Glomerular endothelial cell (primary cell): ENCODE data around the gene THBS4. TPM values are rescaled to one million over a fixed set of nuclear protein-coding genes. Genes with fewer than 3 reads are reported as not detected.

Experiments used
- DNase-seq: peaks from one replicate; pipeline ENCODE4 v3.0.0-alpha.2; 2011; ENCODE audit warnings: low read depth, low spot score; ENCODE audit errors: extremely low read depth
- total RNA-seq: library from RNA; depleted of rRNA; stranded (reverse); fragments of >200 nt; gene quantifications from 2 replicates; pipeline ENCODE4 v1.2.3, GENCODE V29; 2015

Gene THBS4
- total RNA-seq, 1 donor from 2014 or later, result 0.18 TPM

DNA sequence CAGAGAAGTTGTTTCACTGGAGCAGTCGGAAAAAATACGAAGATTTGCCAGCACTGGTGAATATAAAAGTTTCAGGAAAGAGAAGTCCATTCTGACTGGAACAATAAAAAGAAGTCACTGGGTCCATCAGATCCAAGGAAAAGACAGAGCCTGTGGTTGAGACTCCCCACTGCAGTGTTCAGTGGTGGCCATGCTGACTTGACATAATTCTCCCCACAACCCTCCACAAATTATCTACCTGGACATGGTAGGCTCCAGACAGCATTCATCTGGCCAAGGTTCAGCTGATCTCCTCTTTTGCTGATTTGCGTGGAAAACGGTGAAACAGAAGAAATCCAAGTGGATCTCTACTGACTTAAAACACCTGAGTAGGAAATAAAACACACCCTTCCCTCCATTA, 8.0 kb downstream of the THBS4 start:
- no peak for DNase-seq

DNA sequence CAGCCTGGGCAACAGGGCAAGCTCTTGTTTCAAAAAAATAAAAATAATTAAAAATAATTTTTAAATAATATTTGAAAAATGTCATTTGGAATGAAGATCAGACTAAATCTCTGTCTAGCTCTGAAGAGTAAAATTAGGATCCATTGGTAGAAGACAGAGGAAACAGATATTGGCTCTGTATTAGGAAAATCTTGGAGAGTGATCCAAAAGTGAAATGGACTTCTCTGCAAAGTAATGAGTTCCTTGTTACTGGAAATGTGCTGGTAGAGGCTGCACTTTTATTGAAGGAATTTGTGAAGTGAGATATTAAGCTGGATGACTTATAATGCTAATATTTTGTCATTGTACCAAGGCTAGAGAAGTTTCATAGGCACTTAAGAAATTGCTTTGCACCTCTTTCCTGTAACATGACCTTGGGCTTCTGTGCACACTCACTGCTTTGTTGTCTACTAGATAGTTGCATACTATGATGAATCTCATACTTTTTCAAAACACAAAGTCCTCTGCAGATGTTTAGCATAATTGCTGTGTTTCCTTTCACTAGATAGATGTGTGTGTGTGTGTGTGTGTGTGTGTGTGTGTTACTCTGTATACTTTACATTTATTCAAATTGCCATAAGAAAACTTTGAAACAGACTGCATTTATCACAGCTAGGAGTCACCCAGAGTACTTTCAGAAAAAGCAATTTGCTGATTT, 13.1 kb downstream of the THBS4 start:
- DNase-seq, result no peak

DNA sequence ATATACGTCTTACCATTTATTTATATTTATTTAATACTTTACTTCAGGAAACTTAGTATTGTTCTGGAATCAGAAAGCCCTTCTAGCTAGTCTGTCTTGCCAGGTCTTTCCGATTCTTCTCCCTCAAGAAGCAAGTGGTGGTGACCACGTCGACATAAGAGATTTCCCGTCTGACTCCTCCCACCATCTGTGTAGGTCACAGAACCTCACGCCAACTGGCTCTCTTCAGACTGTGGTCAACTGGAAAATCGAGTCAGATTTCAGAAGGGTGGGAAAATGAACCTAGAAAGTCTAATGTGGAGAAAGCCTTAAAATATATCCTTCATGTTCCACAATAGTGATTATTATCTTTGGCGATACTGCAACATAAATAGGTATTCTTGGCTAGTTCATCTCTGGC, 17.3 kb downstream of the THBS4 start:
- no peak for DNase-seq

GRCh38 chr5:80054682-80055081, 19.5 kb downstream of the THBS4 start:
- no peak for DNase-seq

DNA sequence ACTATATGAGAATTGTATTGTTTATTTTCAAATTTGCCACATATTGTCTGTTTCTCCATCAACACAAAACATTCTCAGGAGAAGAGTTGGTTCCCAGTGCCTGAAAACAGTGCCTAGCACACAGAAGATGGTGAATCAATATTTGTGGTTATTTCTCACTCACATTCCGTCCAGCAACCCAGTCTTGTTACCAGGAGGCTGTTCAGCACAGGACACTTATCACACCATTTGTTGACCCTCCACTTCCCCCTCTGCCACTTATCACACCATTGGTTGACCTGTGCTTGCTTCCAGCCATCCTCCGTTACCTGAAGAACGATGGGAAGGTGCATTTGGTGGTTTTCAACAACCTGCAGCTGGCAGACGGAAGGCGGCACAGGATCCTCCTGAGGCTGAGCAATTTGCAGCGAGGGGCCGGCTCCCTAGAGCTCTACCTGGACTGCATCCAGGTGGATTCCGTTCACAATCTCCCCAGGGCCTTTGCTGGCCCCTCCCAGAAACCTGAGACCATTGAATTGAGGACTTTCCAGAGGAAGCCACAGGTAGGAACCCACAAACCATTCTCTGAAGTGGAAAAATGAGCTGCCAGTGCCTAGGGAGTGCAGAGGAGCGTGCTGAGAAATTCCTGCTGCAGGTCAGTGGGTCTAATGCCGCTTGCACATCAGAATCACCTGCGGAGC, 20.5 kb downstream of the THBS4 start:
- no peak for DNase-seq

- DNase-seq, result no peak
Observed at GRCh38 chr5:80057099-80057498, 22.0 kb downstream of the THBS4 start.

DNA sequence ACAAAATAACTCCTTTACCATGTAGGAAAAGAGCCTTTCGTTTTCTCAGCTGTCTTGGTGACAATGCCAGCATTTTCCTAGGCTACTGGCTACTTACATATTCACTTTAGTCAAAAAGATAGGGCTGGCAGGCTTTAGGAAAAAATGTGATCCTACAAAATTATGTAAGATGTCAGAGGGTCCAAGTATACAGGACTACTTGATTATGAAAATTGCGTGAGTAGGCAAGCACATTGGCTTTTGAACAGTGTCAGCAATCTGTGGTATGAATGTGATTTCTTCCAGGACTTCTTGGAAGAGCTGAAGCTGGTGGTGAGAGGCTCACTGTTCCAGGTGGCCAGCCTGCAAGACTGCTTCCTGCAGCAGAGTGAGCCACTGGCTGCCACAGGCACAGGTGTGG, 22.8 kb downstream of the THBS4 start:
- no peak for DNase-seq

DNA sequence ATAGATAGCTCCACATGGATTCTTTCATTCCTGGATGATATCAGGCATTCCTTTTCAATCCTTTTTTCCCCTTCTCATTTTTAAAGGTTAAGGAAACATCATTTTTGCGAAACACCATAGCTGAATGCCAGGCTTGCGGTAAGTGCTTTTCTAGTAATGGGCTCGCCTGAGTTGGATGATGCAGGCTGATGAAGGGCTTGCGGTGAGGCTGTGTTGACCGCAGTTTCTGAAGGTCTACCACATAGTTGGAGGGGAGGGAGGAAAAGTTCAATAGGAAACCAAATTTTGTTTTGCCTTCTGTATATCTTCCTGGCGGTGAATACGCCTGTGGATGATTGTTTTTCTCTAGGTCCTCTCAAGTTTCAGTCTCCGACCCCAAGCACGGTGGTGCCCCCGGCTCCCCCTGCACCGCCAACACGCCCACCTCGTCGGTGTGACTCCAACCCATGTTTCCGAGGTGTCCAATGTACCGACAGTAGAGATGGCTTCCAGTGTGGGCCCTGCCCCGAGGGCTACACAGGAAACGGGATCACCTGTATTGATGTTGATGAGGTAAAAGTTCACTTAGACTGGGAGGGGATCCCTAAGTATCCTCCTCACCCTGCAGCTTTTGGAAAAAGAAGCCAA, 24.3 kb downstream of the THBS4 start:
- no peak for DNase-seq

DNA sequence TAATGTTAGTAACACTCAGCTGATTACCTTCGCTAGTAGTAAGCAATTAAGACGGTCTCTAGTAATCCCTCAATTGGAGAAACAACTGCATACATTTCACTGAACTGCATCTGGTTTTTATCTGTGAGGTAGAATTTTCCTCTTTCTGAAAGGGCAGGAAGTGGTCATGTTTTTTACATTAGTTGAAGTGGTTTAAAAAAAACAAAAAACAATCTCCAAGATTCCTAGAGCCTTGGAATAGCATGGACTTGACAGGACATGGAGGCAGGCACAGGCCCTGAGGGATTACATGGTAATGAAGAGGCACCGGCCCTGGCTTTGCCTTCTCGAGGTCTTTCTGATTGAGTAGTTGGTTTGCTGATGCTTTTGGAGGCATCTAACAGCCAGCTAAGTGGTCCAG, 25.8 kb downstream of the THBS4 start:
- DNase-seq, result no peak

- DNase-seq, result no peak
Observed at GRCh38 chr5:80061547-80061946, 26.4 kb downstream of the THBS4 start.

- DNase-seq, result no peak
Observed at GRCh38 chr5:80064124-80064523, 29.0 kb downstream of the THBS4 start.

DNA sequence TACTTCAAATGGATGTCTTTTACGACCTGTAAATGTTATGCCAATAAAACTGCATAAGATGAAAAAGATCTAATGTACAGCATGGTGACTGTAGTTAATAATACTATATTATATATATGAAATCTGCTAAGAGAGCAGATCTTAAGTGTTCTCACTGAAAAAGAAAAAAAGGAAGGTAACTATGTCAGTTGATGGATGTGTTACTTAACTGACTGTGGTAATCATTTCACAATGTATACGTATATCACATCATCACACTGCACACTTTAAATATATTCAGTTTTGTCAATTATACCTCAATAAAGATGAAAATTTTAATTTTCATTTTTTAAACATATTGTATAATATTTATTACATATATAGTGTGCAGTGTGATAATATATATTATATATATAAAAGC, 31.9 kb downstream of the THBS4 start:
- no peak for DNase-seq

- DNase-seq, result no peak
Observed at GRCh38 chr5:80067531-80068245, 32.5 kb downstream of the THBS4 start.

DNA sequence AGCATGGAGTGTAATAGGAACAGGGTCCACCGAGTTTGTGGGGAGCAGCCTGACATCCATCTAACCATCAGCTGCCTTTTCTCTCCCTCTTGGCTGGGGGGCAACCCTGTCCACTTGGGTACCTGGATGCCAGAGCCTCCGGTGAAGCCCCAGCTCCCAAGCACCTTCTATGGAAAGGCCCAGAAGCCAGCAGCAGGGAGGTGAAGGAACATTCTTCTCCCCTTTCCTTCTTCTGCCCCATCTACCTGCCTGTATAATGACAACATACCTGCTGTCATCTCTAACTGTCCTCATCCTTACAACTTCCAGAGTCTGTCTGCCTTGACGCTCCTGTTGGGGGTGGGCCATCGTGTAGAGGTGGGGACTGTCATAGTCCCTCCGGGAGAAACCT, 33.1 kb downstream of the THBS4 start:
- DNase-seq, result no peak

DNA sequence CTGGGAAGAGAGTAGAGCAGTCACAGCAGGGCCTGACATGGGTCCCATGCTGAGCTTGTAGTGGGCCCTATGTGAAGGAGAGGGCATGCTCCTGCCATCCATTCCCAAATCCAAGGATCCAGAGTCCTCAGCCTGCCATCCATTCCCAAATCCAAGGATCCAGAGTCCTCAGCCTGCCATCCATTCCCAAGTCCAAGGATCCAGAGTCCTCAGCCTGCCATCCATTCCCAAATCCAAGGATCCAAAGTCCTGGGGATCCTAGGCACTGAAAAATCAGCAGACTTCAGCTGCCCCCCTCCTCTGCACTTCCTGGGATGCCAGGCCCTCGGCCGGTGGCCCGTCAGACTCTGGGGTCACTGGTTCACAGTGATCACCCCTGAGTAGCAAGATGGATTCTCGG, 33.6 kb downstream of the THBS4 start:
- DNase-seq, result no peak

DNA sequence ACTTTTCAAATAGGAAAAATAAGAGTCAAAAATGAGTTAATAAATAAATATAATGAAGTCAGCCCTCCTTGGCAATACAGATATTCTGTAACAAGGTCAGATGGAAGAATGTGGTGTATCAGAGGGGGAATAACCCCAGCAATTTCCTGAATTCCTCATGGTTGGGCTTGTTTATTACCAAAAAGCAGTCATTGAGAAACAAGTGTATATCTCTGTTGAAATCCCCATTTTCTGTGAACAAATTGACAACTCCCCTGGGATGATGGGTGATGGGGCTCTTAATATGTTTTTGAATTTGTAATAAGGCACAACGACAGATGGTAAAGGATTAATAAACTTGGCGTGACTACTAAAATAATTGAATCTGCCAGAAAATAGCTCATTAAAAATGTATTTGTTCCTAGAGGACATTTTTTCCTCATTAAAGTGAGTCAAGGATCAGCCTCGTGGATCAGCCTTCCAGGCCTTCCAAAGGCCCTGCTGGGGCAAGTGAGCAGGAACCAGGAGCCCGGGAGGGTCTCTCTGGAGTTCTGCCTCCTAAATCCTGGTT, 34.2 kb downstream of the THBS4 start:
- DNase-seq, result no peak

DNA sequence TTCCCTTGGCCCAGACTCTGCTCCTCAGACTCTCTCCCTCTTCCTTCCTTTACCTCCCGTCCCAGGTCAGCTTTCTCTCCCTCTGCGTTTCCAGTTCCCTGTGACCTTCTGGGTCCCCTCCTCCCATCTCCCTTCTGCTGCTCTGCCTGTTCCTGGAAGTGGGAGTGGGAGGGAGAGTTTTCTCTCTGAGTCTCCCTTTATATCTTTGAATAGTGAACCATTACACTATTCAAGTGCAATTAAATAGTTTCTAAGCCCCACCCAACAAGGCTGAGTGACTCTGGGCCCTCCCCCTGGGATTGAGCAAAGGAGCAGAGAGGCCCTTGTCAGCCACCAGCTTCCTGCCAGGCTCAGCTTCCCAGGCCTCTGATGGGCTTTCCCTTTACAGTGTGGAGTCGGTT, 34.8 kb downstream of the THBS4 start:
- DNase-seq, result no peak

DNA sequence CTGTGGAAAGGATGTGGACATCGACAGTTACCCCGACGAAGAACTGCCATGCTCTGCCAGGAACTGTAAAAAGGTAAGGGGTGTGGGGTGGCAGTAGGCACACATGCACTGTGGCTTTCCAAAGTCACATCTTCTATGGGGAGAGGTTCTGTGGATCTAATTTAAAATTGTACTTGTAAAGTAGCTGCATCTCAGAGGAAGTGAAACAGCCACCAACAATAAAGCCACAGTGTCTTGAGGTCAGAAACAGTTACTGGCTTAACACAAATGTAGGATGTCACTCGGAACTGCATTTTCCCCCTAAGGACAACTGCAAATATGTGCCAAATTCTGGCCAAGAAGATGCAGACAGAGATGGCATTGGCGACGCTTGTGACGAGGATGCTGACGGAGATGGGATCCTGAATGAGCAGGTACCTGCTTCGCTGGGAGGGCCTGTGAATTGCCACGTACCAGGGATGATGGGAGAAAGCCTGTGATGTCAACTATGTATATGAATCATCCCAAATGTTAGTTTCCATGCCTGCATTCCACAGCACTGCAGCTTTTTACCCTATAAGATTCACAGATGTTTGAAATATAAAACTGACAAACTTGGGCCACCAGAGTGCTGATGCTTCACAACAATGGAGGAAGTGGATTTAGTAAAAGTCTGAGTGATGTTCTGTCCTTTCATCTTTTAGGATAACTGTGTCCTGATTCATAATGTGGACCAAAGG, 35.3 kb downstream of the THBS4 start:
- DNase-seq, result no peak

- DNase-seq, result no peak
Observed at GRCh38 chr5:80071510-80072021, 36.4 kb downstream of the THBS4 start.
